Neural cell (in vitro differentiated cells): ENCODE data around the gene ARID1B. TPM values are rescaled to one million over a fixed set of nuclear protein-coding genes. Genes with fewer than 3 reads are reported as not detected.
A peak's percentile ranks its signal among the peaks of the same experiment; 100 is the strongest.

ENCODE experiments used
- H2AFZ ChIP-seq: fragments of 200-600, 300-800 bp; sonication (generic), shearing (Covaris generic); 2 replicates; pipeline ENCODE4 v1.6.0; 2014; ENCODE audit warnings: low read depth, mild to moderate bottlenecking, antibody characterized with exemption, low read length, moderate library complexity
- H3F3A ChIP-seq: fragments of 200-600 bp; shearing (Covaris generic); 2 replicates; pipeline ENCODE4 v1.6.1; 2016; ENCODE audit warnings: mild to moderate bottlenecking, moderate library complexity, mixed read lengths, antibody characterized with exemption, low read length; ENCODE audit not compliant: insufficient read depth, poor library complexity, severe bottlenecking
- H3K27ac ChIP-seq: fragments of 200-600, 300-800 bp; sonication (generic), shearing (Covaris generic); 2 replicates; pipeline ENCODE4 v1.5.1; 2014; ENCODE audit warnings: mild to moderate bottlenecking, low read length, moderate library complexity
- H3K27me3 ChIP-seq: fragments of 300-800, 200-600 bp; sonication (generic), shearing (Covaris generic); 2 replicates; pipeline ENCODE4 v1.6.0; 2014; ENCODE audit warnings: mild to moderate bottlenecking, low read depth, low read length, moderate library complexity; ENCODE audit not compliant: insufficient read depth
- H3K36me3 ChIP-seq: fragments of 300-800, 200-600 bp; sonication (generic), shearing (Covaris generic); 2 replicates; pipeline ENCODE4 v1.5.1; 2014; ENCODE audit warnings: mild to moderate bottlenecking, antibody characterized with exemption, low read length, moderate library complexity; ENCODE audit not compliant: insufficient read depth
- H3K4me2 ChIP-seq: fragments of 300-800, 200-600 bp; sonication (generic), shearing (Covaris generic); 2 replicates; pipeline ENCODE4 v1.6.0; 2014; ENCODE audit warnings: mild to moderate bottlenecking, low read length
- H3K4me3 ChIP-seq: fragments of 300-800, 200-600 bp; sonication (generic), shearing (Covaris generic); 2 replicates; pipeline ENCODE4 v1.5.1; 2014; ENCODE audit warnings: mild to moderate bottlenecking, low read length, moderate library complexity
- H3K79me2 ChIP-seq: fragments of 200-600 bp; shearing (Covaris generic); replicated peaks from 2 replicates; pipeline ENCODE4 v1.6.0; 2014; ENCODE audit warnings: mild to moderate bottlenecking, low read length, moderate library complexity; ENCODE audit not compliant: insufficient read depth
- H3K9ac ChIP-seq: fragments of 300-800, 200-600 bp; sonication (generic), shearing (Covaris generic); 2 replicates; pipeline ENCODE4 v1.6.1; 2016; ENCODE audit warnings: mild to moderate bottlenecking, low read length, mixed read lengths
- H3K9me2 ChIP-seq: fragments of 200-600 bp; shearing (Covaris generic); 2 replicates; pipeline ENCODE4 v1.6.1; 2016; ENCODE audit warnings: mild to moderate bottlenecking, low read length, mixed read lengths; ENCODE audit not compliant: insufficient read depth
- H3K9me3 ChIP-seq: fragments of 200-600, 300-800 bp; sonication (generic), shearing (Covaris generic); 2 replicates; pipeline ENCODE4 v1.6.1; 2016; ENCODE audit warnings: mild to moderate bottlenecking, mixed run types, low read length, moderate library complexity, mixed read lengths
- H4K20me1 ChIP-seq: fragments of 200-600 bp; shearing (Covaris generic); 2 replicates; pipeline ENCODE4 v1.6.1; 2016; ENCODE audit warnings: mild to moderate bottlenecking, mixed run types; ENCODE audit not compliant: insufficient read depth
- CTCF ChIP-seq: fragments of 450-650 bp; IDR thresholded peaks from 2 replicates; pipeline ENCODE4 v1.5.1; 2014; ENCODE audit warnings: antibody characterized with exemption, mild to moderate bottlenecking, moderate library complexity; ENCODE audit not compliant: poor library complexity, severe bottlenecking
- EP300 ChIP-seq: fragments of 450-650 bp; conservative IDR thresholded peaks from 2 replicates; pipeline ENCODE4 v1.6.1; 2014; ENCODE audit warnings: antibody characterized with exemption, mild to moderate bottlenecking, moderate library complexity; ENCODE audit not compliant: poor library complexity, severe bottlenecking
- EZH2 ChIP-seq: fragments of 200-600, 300-800 bp; shearing (Covaris generic), sonication (generic); IDR thresholded peaks from 2 replicates; pipeline ENCODE4 v1.6.1; 2014; ENCODE audit warnings: antibody characterized with exemption, low read length, borderline replicate concordance, mild to moderate bottlenecking; ENCODE audit not compliant: insufficient read depth, poor library complexity, severe bottlenecking
- MXI1 ChIP-seq: fragments of 450-650 bp; conservative IDR thresholded peaks from 2 replicates; pipeline ENCODE4 v1.6.1; 2014; ENCODE audit warnings: antibody characterized with exemption, mild to moderate bottlenecking; ENCODE audit not compliant: poor library complexity, severe bottlenecking
- POLR2AphosphoS5 ChIP-seq: IDR thresholded peaks from 2 replicates; pipeline ENCODE4 v1.6.1; 2012
- RAD21 ChIP-seq: fragments of 450-650 bp; conservative IDR thresholded peaks from 2 replicates; pipeline ENCODE4 v1.6.1; 2014; ENCODE audit warnings: antibody characterized with exemption, mild to moderate bottlenecking, moderate library complexity
- SMC3 ChIP-seq: fragments of 450-650 bp; conservative IDR thresholded peaks from 2 replicates; pipeline ENCODE4 v1.6.1; 2014; ENCODE audit warnings: antibody characterized with exemption, mild to moderate bottlenecking, moderate library complexity; ENCODE audit not compliant: poor library complexity
- TAF1 ChIP-seq: IDR thresholded peaks from 2 replicates; pipeline ENCODE4 v1.6.1; 2012; ENCODE audit warnings: low read depth
- polyA plus RNA-seq: library from polyadenylated mRNA; depleted of rRNA; stranded (reverse); fragments of >200 nt; gene quantifications from 2 replicates; pipeline ENCODE4 v1.2.3, GENCODE V29; 2014
- TF ChIP-seq, protein P1 (sequence below): IDR thresholded peaks from 2 replicates; pipeline ENCODE4 v1.6.1; 2012; ENCODE audit warnings: borderline replicate concordance

ARID1B gene
- polyA plus RNA-seq, 1 donor from 2014 or later = 35.0 TPM

DNA sequence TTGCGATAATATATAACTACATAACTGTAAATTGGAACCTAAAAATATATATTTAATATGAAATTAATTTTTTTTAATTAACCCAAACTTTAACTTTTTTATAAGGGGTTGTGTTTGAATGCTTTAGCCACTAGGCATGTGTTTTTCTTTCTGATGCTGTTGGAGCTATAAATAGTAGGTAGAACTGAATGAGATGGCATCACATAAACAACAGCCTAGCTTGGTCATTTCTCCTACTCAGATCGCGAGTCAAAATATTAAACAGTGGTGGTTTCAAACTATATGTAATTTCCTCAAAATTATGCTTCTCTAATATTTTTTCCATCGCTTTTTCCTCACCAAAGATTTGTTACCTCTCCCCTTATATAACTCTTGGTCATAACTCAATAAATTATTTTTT is 243.2 kb downstream of the ARID1B start:
- Histone ChIP-seq H3K79me2 (peaks cover 42% of the 10 kb centered on the region), H4K20me1 (no peaks in the 10 kb centered on the region), H3K4me3 (peak overlapping the region; percentile 85), H3F3A (peaks cover 4% of the 10 kb centered on the region), H3K27ac (peak overlapping the region; percentile 81), H3K4me2 (no peak overlapping the region), H3K36me3 (no peaks in the 10 kb centered on the region), H3K9me2 (no peaks in the 10 kb centered on the region), H3K9me3 (no peaks in the 10 kb centered on the region), H2AFZ (no peak overlapping the region), H3K27me3 (no peaks in the 10 kb centered on the region), H3K9ac (peak overlapping the region; percentile 80)
- TF ChIP-seq SMC3 (no peak), RAD21 (no peak), CTCF (no peak), MXI1 (no peak)

DNA sequence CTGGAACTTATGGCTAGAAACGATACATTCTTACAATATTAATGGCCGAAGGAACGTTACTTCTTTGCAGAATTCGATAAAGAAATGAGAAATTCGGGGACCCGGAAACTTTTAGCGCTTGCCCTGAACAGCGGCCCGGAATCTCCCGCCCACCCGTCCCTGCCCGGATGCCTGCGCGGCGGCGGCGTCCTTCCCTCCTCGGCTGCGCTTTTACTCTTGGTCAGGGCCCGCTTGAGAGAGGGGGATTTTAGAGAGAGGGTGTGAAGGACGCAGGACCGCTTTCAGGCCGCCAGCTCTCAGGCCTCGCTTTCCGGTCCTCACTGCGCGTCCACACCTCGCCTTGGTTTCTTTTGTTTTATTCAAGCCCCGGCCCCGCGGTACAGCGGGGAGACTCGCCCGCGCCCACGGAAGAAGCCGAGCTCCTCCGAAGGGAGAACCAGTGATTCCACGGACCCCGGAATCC is 243.7 kb downstream of the ARID1B start:
- Histone ChIP-seq H4K20me1 (no peaks in the 10 kb centered on the region), H3K9me3 (no peaks in the 10 kb centered on the region), H3K4me2 (no peak overlapping the region), H3K9ac (peak overlapping the region; percentile 80), H3K4me3 (peak overlapping the region; percentile 85), H3K27ac (peak overlapping the region; percentile 81), H3K36me3 (no peaks in the 10 kb centered on the region), H3F3A (peaks cover 4% of the 10 kb centered on the region), H2AFZ (peak overlapping the region; percentile 21), H3K79me2 (peaks cover 45% of the 10 kb centered on the region), H3K9me2 (no peaks in the 10 kb centered on the region), H3K27me3 (no peaks in the 10 kb centered on the region)
- TF ChIP-seq, protein P1, sequence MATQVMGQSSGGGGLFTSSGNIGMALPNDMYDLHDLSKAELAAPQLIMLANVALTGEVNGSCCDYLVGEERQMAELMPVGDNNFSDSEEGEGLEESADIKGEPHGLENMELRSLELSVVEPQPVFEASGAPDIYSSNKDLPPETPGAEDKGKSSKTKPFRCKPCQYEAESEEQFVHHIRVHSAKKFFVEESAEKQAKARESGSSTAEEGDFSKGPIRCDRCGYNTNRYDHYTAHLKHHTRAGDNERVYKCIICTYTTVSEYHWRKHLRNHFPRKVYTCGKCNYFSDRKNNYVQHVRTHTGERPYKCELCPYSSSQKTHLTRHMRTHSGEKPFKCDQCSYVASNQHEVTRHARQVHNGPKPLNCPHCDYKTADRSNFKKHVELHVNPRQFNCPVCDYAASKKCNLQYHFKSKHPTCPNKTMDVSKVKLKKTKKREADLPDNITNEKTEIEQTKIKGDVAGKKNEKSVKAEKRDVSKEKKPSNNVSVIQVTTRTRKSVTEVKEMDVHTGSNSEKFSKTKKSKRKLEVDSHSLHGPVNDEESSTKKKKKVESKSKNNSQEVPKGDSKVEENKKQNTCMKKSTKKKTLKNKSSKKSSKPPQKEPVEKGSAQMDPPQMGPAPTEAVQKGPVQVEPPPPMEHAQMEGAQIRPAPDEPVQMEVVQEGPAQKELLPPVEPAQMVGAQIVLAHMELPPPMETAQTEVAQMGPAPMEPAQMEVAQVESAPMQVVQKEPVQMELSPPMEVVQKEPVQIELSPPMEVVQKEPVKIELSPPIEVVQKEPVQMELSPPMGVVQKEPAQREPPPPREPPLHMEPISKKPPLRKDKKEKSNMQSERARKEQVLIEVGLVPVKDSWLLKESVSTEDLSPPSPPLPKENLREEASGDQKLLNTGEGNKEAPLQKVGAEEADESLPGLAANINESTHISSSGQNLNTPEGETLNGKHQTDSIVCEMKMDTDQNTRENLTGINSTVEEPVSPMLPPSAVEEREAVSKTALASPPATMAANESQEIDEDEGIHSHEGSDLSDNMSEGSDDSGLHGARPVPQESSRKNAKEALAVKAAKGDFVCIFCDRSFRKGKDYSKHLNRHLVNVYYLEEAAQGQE = no peak
- no peak for TF ChIP-seq EP300
- TF ChIP-seq SMC3 = no peak
- TF ChIP-seq CTCF = no peak
- TF ChIP-seq MXI1 = no peak
- TF ChIP-seq TAF1 = no peak
- no peak for TF ChIP-seq EZH2
- TF ChIP-seq POLR2AphosphoS5 = no peak
- TF ChIP-seq RAD21 = no peak
